Germinal center (tissue), 1 donor: Measurements from ENCODE around the gene KRT15.

Experiments used
- DNase-seq: peaks from one replicate; pipeline ENCODE4 v3.0.0; 2012; ENCODE audit warnings: mixed read lengths, low spot score

The KRT15 gene

GRCh38 chr17:41523787-41524186, 5.1 kb upstream of the KRT15 start:
- DNase-seq = no peak

- no peak for DNase-seq
Measured at GRCh38 chr17:41523225-41523593, 4.5 kb upstream of the KRT15 start.

- DNase-seq = no peak
Measured at GRCh38 chr17:41522301-41523224, 3.9 kb upstream of the KRT15 start.

- DNase-seq = no peak
Measured at GRCh38 chr17:41521574-41522261, 3.0 kb upstream of the KRT15 start.

- no peak for DNase-seq
Measured at GRCh38 chr17:41520821-41521521, 2.3 kb upstream of the KRT15 start.

- DNase-seq = no peak
Measured at GRCh38 chr17:41519501-41520224, 973 bp upstream of the KRT15 start.

GRCh38 chr17:41518031-41518430, 659 bp downstream of the KRT15 start:
- DNase-seq = no peak

- DNase-seq = no peak
Measured at GRCh38 chr17:41516830-41517283, 1.8 kb downstream of the KRT15 start.

GRCh38 chr17:41516147-41516829, 2.4 kb downstream of the KRT15 start:
- no peak for DNase-seq

GRCh38 chr17:41513168-41513547, 5.5 kb downstream of the KRT15 start:
- DNase-seq = no peak

GRCh38 chr17:41512546-41513167, 6.0 kb downstream of the KRT15 start:
- DNase-seq = no peak

GRCh38 chr17:41511716-41512115, 7.0 kb downstream of the KRT15 start:
- DNase-seq = no peak

GRCh38 chr17:41511116-41511515, 7.6 kb downstream of the KRT15 start:
- DNase-seq = no peak

GRCh38 chr17:41510251-41511065, 8.2 kb downstream of the KRT15 start:
- no peak for DNase-seq

- no peak for DNase-seq
Measured at GRCh38 chr17:41507315-41507880, 11.3 kb downstream of the KRT15 start.

- DNase-seq = peak; percentile 34
Measured at GRCh38 chr17:41505809-41506767, 12.6 kb downstream of the KRT15 start.

GRCh38 chr17:41505007-41505808, 13.5 kb downstream of the KRT15 start, which contains the start of gene KRT13:
Gene KRT13, minus strand, starts transcription at chr17:41505612. Its CDS starts 62 bp downstream, at chr17:41505550.
- no peak for DNase-seq
